HCT116 (cell line): ENCODE measurements around the gene AUTS2. TPM values are rescaled to one million over a fixed set of nuclear protein-coding genes. Genes with fewer than 3 reads are reported as not detected.

Experiments
- ATAC-seq: fragments of 200-7000 bp; cut with Tn5 transposase; 2 replicates; pipeline ENCODE4 v1.9.1; 2020; ENCODE audit warnings: mild to moderate bottlenecking, moderate library complexity
- BruUV-seq: library from RNA; stranded (reverse); fragments of 400-500 nt; replicated peaks from 2 replicates; lab custom pipeline; 2021; lab: Mats Ljungman, UMichigan
- CTCF ChIA-PET: fragments of 300-600 bp; sonication (Branson Sonifier 250); formaldehyde crosslinking; loops from one replicate; lab custom pipeline; 2021; ENCODE audit warnings: antibody characterized with exemption; lab: Charles Lee
- POLR2A ChIA-PET: fragments of 300-600, 350-600 bp; sonication (Branson Sonifier 250); formaldehyde crosslinking; loops from one replicate; lab custom pipeline; 2021; ENCODE audit warnings: antibody characterized with exemption; lab: Charles Lee
- RAD21 ChIA-PET, 2 experiments: fragments of 300-600 bp; sonication (Branson Sonifier 250); formaldehyde crosslinking; loops; one replicate each; lab custom pipeline; 2023; ENCODE audit warnings: low total read pairs in 2 of 2; ENCODE audit not compliant: uncharacterized antibody in 2 of 2, unreplicated experiment in 2 of 2, low non-redundant PET in 1 of 2; lab: Charles Lee
- DNase-seq: peaks from one replicate; pipeline ENCODE4 v3.0.0-alpha.2; 2010; ENCODE audit warnings: low read depth, low spot score
- H2AFZ ChIP-seq: fragments of 200-600 bp; shearing (Covaris generic), sonication (generic); 2 replicates; pipeline ENCODE4 v1.6.1; 2017; ENCODE audit warnings: low read depth, mixed run types, mixed read lengths, antibody characterized with exemption, low read length; ENCODE audit not compliant: poor library complexity, severe bottlenecking
- H3K27ac ChIP-seq: 2 replicates; pipeline ENCODE4 v1.5.1; 2012; ENCODE audit warnings: low read depth, low read length
- H3K27me3 ChIP-seq: fragments of 200-600 bp; sonication (generic); 2 replicates; pipeline ENCODE4 v1.6.1; 2016; ENCODE audit warnings: mixed run types, low read length, mixed read lengths; ENCODE audit not compliant: insufficient read depth
- H3K36me3 ChIP-seq, 2 experiments: fragments of 200-500 bp in 1 of 2; fragments of 200-600 bp in 1 of 2; sonication (Bioruptor generic) in 1 of 2; sonication (generic) in 1 of 2; 2 replicates each; pipeline versions ENCODE4 v1.5.1 to v1.6.1; 2014 to 2016; ENCODE audit warnings: low read length in 2 of 2, inconsistent platforms in 1 of 2, mixed read lengths in 1 of 2, mixed run types in 1 of 2; ENCODE audit not compliant: insufficient read depth in 2 of 2, control insufficient read depth in 1 of 2
- H3K4me1 ChIP-seq, 2 experiments: fragments of 200-600 bp in 1 of 2; sonication (generic) in 1 of 2; 2 replicates each; pipeline versions ENCODE4 v1.5.1 to v1.6.1; 2012 to 2017; ENCODE audit warnings: low read length in 2 of 2, inconsistent platforms in 1 of 2, mild to moderate bottlenecking in 1 of 2, mixed read lengths in 1 of 2, mixed run types in 1 of 2, moderate library complexity in 1 of 2; ENCODE audit not compliant: insufficient read depth in 2 of 2, control insufficient read depth in 1 of 2
- H3K4me2 ChIP-seq: fragments of 200-600 bp; sonication (generic); 2 replicates; pipeline ENCODE4 v1.6.1; 2017; ENCODE audit warnings: mixed run types, low read length, mixed read lengths
- H3K4me3 ChIP-seq, 2 experiments: fragments of 200-600 bp in 1 of 2; sonication (generic) in 1 of 2; replicated peaks in 1 of 2; 2 replicates each; pipeline ENCODE4 v1.5.1; 2011 to 2016; ENCODE audit warnings: low read length in 2 of 2, control low read depth in 1 of 2, low read depth in 1 of 2, mild to moderate bottlenecking in 1 of 2, mixed read lengths in 1 of 2, mixed run types in 1 of 2
- H3K79me2 ChIP-seq: fragments of 200-600 bp; sonication (generic); 2 replicates; pipeline ENCODE4 v1.6.1; 2017; ENCODE audit warnings: mild to moderate bottlenecking, mixed run types, low read length, moderate library complexity, mixed read lengths; ENCODE audit not compliant: insufficient read depth
- H3K9ac ChIP-seq: fragments of 200-600 bp; sonication (generic); 2 replicates; pipeline ENCODE4 v1.6.1; 2016; ENCODE audit warnings: low read length, mixed read lengths
- H3K9me2 ChIP-seq: fragments of 200-600 bp; sonication (generic), shearing (Covaris generic); 2 replicates; pipeline ENCODE4 v1.6.1; 2017; ENCODE audit warnings: mixed run types, mild to moderate bottlenecking, moderate library complexity; ENCODE audit not compliant: insufficient read depth
- H3K9me3 ChIP-seq, 2 experiments: fragments of 200-500 bp in 1 of 2; fragments of 200-600 bp in 1 of 2; sonication (Bioruptor generic) in 1 of 2; sonication (generic) in 1 of 2; 2 replicates each; pipeline ENCODE4 v1.6.1; 2014 to 2017; ENCODE audit warnings: low read length in 2 of 2, mixed read lengths in 2 of 2, inconsistent platforms in 1 of 2, low read depth in 1 of 2, mild to moderate bottlenecking in 1 of 2, mixed run types in 1 of 2, moderate library complexity in 1 of 2; ENCODE audit not compliant: control insufficient read depth in 1 of 2, insufficient read depth in 1 of 2
- H4K20me1 ChIP-seq: fragments of 200-600 bp; sonication (generic), shearing (Covaris generic); 2 replicates; pipeline ENCODE4 v1.6.1; 2017; ENCODE audit warnings: mixed run types, mild to moderate bottlenecking, moderate library complexity; ENCODE audit not compliant: insufficient read depth
- CEBPB ChIP-seq: IDR thresholded peaks from 2 replicates; pipeline ENCODE4 v1.6.1; 2012; ENCODE audit warnings: low read depth
- CTCF ChIP-seq, 3 experiments: fragments of 200-600 bp in 1 of 3; sonication (generic) in 1 of 3; IDR thresholded peaks in 2 of 3; conservative IDR thresholded peaks in 1 of 3; 2 replicates each; pipeline ENCODE4 v1.5.1; 2012 to 2017; ENCODE audit warnings: low read depth in 2 of 3, low read length in 2 of 3, antibody characterized with exemption in 1 of 3, borderline replicate concordance in 1 of 3, control low read depth in 1 of 3, mild to moderate bottlenecking in 1 of 3, mixed read lengths in 1 of 3, mixed run types in 1 of 3, moderate library complexity in 1 of 3; ENCODE audit not compliant: insufficient read depth in 1 of 3
- TCF7L2 ChIP-seq: IDR thresholded peaks from 2 replicates; pipeline ENCODE4 v1.7.0; 2011; ENCODE audit warnings: borderline replicate concordance, inconsistent platforms; ENCODE audit not compliant: insufficient read depth, insufficient read length; ENCODE audit errors: extremely low read depth
- YY1 ChIP-seq: IDR thresholded peaks from 2 replicates; pipeline ENCODE4 v1.6.1; 2011; ENCODE audit warnings: low read length, low read depth, moderate library complexity, mild to moderate bottlenecking; ENCODE audit not compliant: insufficient replicate concordance; ENCODE audit errors: extremely low read depth
- ZBTB33 ChIP-seq: IDR thresholded peaks from 2 replicates; pipeline ENCODE4 v1.6.1; 2011; ENCODE audit warnings: mild to moderate bottlenecking, low read length, moderate library complexity; ENCODE audit not compliant: insufficient replicate concordance; ENCODE audit errors: extremely low read depth
- intact Hi-C: fragments of 100-400 bp; cut with micrococcal nuclease; formaldehyde crosslinking; loops from 2 replicates; pipeline ENCODE4 v1.10.0; 2022
- total RNA-seq: library from RNA; stranded (reverse); gene quantifications from one replicate; pipeline ENCODE4 v1.2.1, GENCODE V29; 2021; ENCODE audit not compliant: unreplicated experiment

Gene AUTS2
- total RNA-seq, 1 experiment from 2014 or later: 0.93 TPM

- intact Hi-C loops: no loop called here
Observed at GRCh38 chr7:70056363-70056762, 458.1 kb downstream of the AUTS2 start.

More at GRCh38 chr7:70056363-70056762, 458.1 kb downstream of the AUTS2 start:
- Histone ChIP-seq H3K79me2 (no peaks in the 10 kb centered on the region), H3K4me3 (no peak overlapping the region), H3K9me2 (no peaks in the 10 kb centered on the region), H3K27me3 (no peaks in the 10 kb centered on the region), H3K9ac (no peak overlapping the region), H3K27ac (no peak overlapping the region), H3K36me3 (no peaks in the 10 kb centered on the region), H3K4me2 (no peak overlapping the region), H3K4me1 (no peaks in the 10 kb centered on the region), H2AFZ (no peak overlapping the region), H4K20me1 (no peaks in the 10 kb centered on the region), H3K9me3 (peaks cover 3 to 34% of the 10 kb centered on the region in 2 experiments; a peak in 2 of 4 replicates)
- no peak for ATAC-seq
- no TSS peak for BruUV-seq
- ChIA-PET POLR2A (no interaction called here), RAD21 (no interaction called here), CTCF (no interaction called here)
- no peak for DNase-seq
- no peak for TF ChIP-seq TCF7L2
- TF ChIP-seq ZBTB33: no peak
- TF ChIP-seq CTCF (IDR thresholded peaks at IDR 0.05 in 2 of 3, conservative IDR thresholded peaks at IDR 0.05 in 1 of 3; ENCODE audit: borderline replicate concordance in 1 of 3, insufficient read depth in 1 of 3, low read depth in 2 of 3, low read length in 2 of 3): no peak
- TF ChIP-seq YY1: no peak
- TF ChIP-seq CEBPB: no peak
